ENCODE results near the gene TMEM171.

- TF ChIP-seq SAP30 (IDR thresholded peaks at IDR 0.05; ENCODE audit: insufficient read depth, insufficient replicate concordance, low read length) (no peak), JUN (IDR thresholded peaks at IDR 0.05; ENCODE audit: low read depth, low read length) (no peak), CTCF (IDR thresholded peaks at IDR 0.05; ENCODE audit: control extremely low read depth in 1 of 3, insufficient read depth in 1 of 3, low read depth in 1 of 3, low read length in 3 of 3) (no peak), GABPA (IDR thresholded peaks at IDR 0.05; ENCODE audit: borderline replicate concordance, insufficient read depth, low read length) (no peak), EP300 (IDR thresholded peaks at IDR 0.05; ENCODE audit: borderline replicate concordance in 1 of 2, low read depth in 2 of 2, low read length in 2 of 2) (no peak), ATF3 (IDR thresholded peaks at IDR 0.05; ENCODE audit: insufficient read depth, low read depth, low read length) (no peak), JUND (IDR thresholded peaks at IDR 0.05; ENCODE audit: low read length) (no peak), CHD2 (IDR thresholded peaks at IDR 0.05; ENCODE audit: low read length) (no peak), POLR2A (IDR thresholded peaks at IDR 0.05; ENCODE audit: control extremely low read depth in 1 of 2, low read depth in 2 of 2, low read length in 2 of 2) (no peak), TAF7 (optimal IDR thresholded peaks at IDR 0.05; ENCODE audit: borderline replicate concordance, low read depth, low read length) (no peak), ZNF274 (IDR thresholded peaks at IDR 0.05; ENCODE audit: borderline replicate concordance, extremely low read depth, low read length) (no peak), BACH1 (IDR thresholded peaks at IDR 0.05; ENCODE audit: low read length) (no peak), MAX (IDR thresholded peaks at IDR 0.05) (no peak), CREB1 (IDR thresholded peaks at IDR 0.05) (no peak)
Measured at GRCh38 chr5:73111536-73111935, 8.8 kb upstream of the TMEM171 start.
